ENCODE results near the gene AIFM1.

GRCh38 chrX:130110379-130111219, 55.0 kb downstream of the AIFM1 start, which contains the start of gene ELF4:
- TF ChIP-seq EZH2 (IDR thresholded peaks at IDR 0.05; ENCODE audit: low read length) = no peak
- TF ChIP-seq CTCF (optimal IDR thresholded peaks at IDR 0.05 in 1 of 3, IDR thresholded peaks at IDR 0.05 in 1 of 3, conservative IDR thresholded peaks at IDR 0.05 in 1 of 3; ENCODE audit: extremely low read depth in 1 of 3, insufficient read depth in 2 of 3, low read length in 3 of 3) = peak in 1 of 3 experiments; percentile 9
